Neural crest cell (in vitro differentiated cells): ENCODE results near the gene PC. TPM values are rescaled to one million over a fixed set of nuclear protein-coding genes. Genes with fewer than 3 reads are reported as not detected.

ENCODE experiments used
- DNase-seq: peaks from one replicate; pipeline ENCODE4 v3.0.0; 2021; ENCODE audit warnings: low read depth, mixed read lengths, low spot score
- H3K27ac Mint-ChIP-seq: one replicate; pipeline ENCODE4 v1.8.0; 2021; ENCODE audit warnings: mild to moderate bottlenecking, mixed read lengths; ENCODE audit not compliant: unreplicated experiment
- H3K27me3 Mint-ChIP-seq: 2 replicates; pipeline ENCODE4 v1.8.0; 2021; ENCODE audit warnings: low read depth, mild to moderate bottlenecking, mixed read lengths
- H3K36me3 Mint-ChIP-seq: 2 replicates; pipeline ENCODE4 v1.8.0; 2021; ENCODE audit warnings: low read depth, mild to moderate bottlenecking, mixed read lengths
- H3K4me1 Mint-ChIP-seq: 2 replicates; pipeline ENCODE4 v1.8.0; 2021; ENCODE audit warnings: mixed read lengths
- H3K4me3 Mint-ChIP-seq: one replicate; pipeline ENCODE4 v1.8.0; 2021; ENCODE audit warnings: mild to moderate bottlenecking, mixed read lengths
- H3K9me3 Mint-ChIP-seq: 2 replicates; pipeline ENCODE4 v1.8.0; 2021; ENCODE audit warnings: mixed read lengths
- CTCF ChIP-seq: fragments of 200-600 bp; sonication (generic); conservative IDR thresholded peaks from 2 replicates; pipeline ENCODE4 v1.5.0; 2021; ENCODE audit warnings: antibody characterized with exemption, mild to moderate bottlenecking
- total RNA-seq: library from RNA; stranded (reverse); gene quantifications from 2 replicates; pipeline ENCODE4 v1.2.1, GENCODE V29; 2021

Gene PC
- total RNA-seq, 1 donor from 2014 or later, result 53.6 TPM

- TF ChIP-seq CTCF, result no peak
- H3K27ac Mint-ChIP-seq, result no peak overlapping the region
- no peak overlapping the region for H3K4me3 Mint-ChIP-seq
- DNase-seq, result no peak
- H3K4me1 Mint-ChIP-seq, result no peaks in the 10 kb centered on the region
- H3K27me3 Mint-ChIP-seq, result no peaks in the 10 kb centered on the region
- no peaks in the 10 kb centered on the region for H3K9me3 Mint-ChIP-seq
- no peaks in the 10 kb centered on the region for H3K36me3 Mint-ChIP-seq
Measured at GRCh38 chr11:66818231-66818955, 139.8 kb downstream of the PC start.

GRCh38 chr11:66815646-66816045 is 142.5 kb downstream of the PC start:
- no peak for DNase-seq
- no peaks in the 10 kb centered on the region for H3K9me3 Mint-ChIP-seq
- H3K4me3 Mint-ChIP-seq, result no peak overlapping the region
- no peaks in the 10 kb centered on the region for H3K4me1 Mint-ChIP-seq
- H3K27me3 Mint-ChIP-seq, result no peaks in the 10 kb centered on the region
- H3K36me3 Mint-ChIP-seq, result no peaks in the 10 kb centered on the region
- H3K27ac Mint-ChIP-seq, result no peak overlapping the region
- no peak for TF ChIP-seq CTCF

GRCh38 chr11:66814678-66815077 is 143.5 kb downstream of the PC start:
- H3K27ac Mint-ChIP-seq, result no peak overlapping the region
- TF ChIP-seq CTCF, result no peak
- no peak for DNase-seq
- no peaks in the 10 kb centered on the region for H3K27me3 Mint-ChIP-seq
- H3K9me3 Mint-ChIP-seq, result no peaks in the 10 kb centered on the region
- no peaks in the 10 kb centered on the region for H3K36me3 Mint-ChIP-seq
- H3K4me1 Mint-ChIP-seq, result no peaks in the 10 kb centered on the region
- H3K4me3 Mint-ChIP-seq, result no peak overlapping the region

- H3K4me1 Mint-ChIP-seq, result no peaks in the 10 kb centered on the region
- H3K9me3 Mint-ChIP-seq, result no peaks in the 10 kb centered on the region
- H3K4me3 Mint-ChIP-seq, result no peak overlapping the region
- no peak for DNase-seq
- no peaks in the 10 kb centered on the region for H3K27me3 Mint-ChIP-seq
- H3K27ac Mint-ChIP-seq, result no peak overlapping the region
- TF ChIP-seq CTCF, result no peak
- H3K36me3 Mint-ChIP-seq, result peaks cover 2% of the 10 kb centered on the region
Measured at GRCh38 chr11:66810576-66811185, 147.5 kb downstream of the PC start.

- H3K4me1 Mint-ChIP-seq, result no peaks in the 10 kb centered on the region
- no peak for DNase-seq
- H3K4me3 Mint-ChIP-seq, result no peak overlapping the region
- H3K36me3 Mint-ChIP-seq, result peaks cover 2% of the 10 kb centered on the region
- H3K27me3 Mint-ChIP-seq, result no peaks in the 10 kb centered on the region
- no peak for TF ChIP-seq CTCF
- H3K9me3 Mint-ChIP-seq, result no peaks in the 10 kb centered on the region
- H3K27ac Mint-ChIP-seq, result no peak overlapping the region
Measured at GRCh38 chr11:66809592-66809991, 148.6 kb downstream of the PC start.
